HFFc6 (cell line): Measurements from ENCODE around the gene PLEKHO1. TPM values are rescaled to one million over a fixed set of nuclear protein-coding genes. Genes with fewer than 3 reads are reported as not detected.
"Not testable (repeated sequence)": the region's sequence is repeated elsewhere in the genome, so short reads cannot be mapped to it uniquely, and the experiment has no call there.

ENCODE experiments used
- DNase-seq: peaks from one replicate; pipeline ENCODE4 v3.0.0-alpha.2; 2018
- H3K27ac Mint-ChIP-seq: 2 replicates; pipeline ENCODE4 v1.8.0; 2020; ENCODE audit warnings: mild to moderate bottlenecking, mixed read lengths
- H3K27me3 Mint-ChIP-seq: 2 replicates; pipeline ENCODE4 v1.8.0; 2021; ENCODE audit warnings: mild to moderate bottlenecking, moderate library complexity, mixed read lengths; ENCODE audit not compliant: insufficient read depth
- H3K36me3 Mint-ChIP-seq: 2 replicates; pipeline ENCODE4 v1.8.0; 2021; ENCODE audit warnings: low read depth, mixed read lengths
- H3K4me1 Mint-ChIP-seq: 2 replicates; pipeline ENCODE4 v1.8.0; 2020; ENCODE audit warnings: low read depth, mixed read lengths
- H3K4me3 Mint-ChIP-seq: 2 replicates; pipeline ENCODE4 v1.8.0; 2020; ENCODE audit warnings: mild to moderate bottlenecking, moderate library complexity, mixed read lengths
- H3K9me3 Mint-ChIP-seq: 2 replicates; pipeline ENCODE4 v1.8.0; 2020; ENCODE audit warnings: mild to moderate bottlenecking, mixed read lengths
- CTCF ChIP-seq: fragments of 200-600 bp; sonication (generic); IDR thresholded peaks from 2 replicates; pipeline ENCODE4 v1.5.0; 2021; ENCODE audit warnings: antibody characterized with exemption, mild to moderate bottlenecking
- total RNA-seq, 6 experiments: library from RNA; stranded (reverse); fragmentation: NEBNext Ultra II Directional; extraction: Animal tissue kit (Norgen Biotek cat#: 25700); gene quantifications; 2 replicates in 1 of 6; 3 replicates in 5 of 6; pipeline ENCODE4 v1.2.3, GENCODE V29; 2021

The PLEKHO1 gene
- total RNA-seq, 6 experiments from 2014 or later: 30.9 to 36.7 (median 32.6) TPM

GRCh38 chr1:150141452-150141851, 8.3 kb upstream of the PLEKHO1 start:
- peak overlapping the region; percentile 67 for H3K27ac Mint-ChIP-seq
- H3K4me1 Mint-ChIP-seq: peaks cover 17% of the 10 kb centered on the region
- no peak for DNase-seq
- no peaks in the 10 kb centered on the region for H3K36me3 Mint-ChIP-seq
- H3K9me3 Mint-ChIP-seq: no peaks in the 10 kb centered on the region
- no peak overlapping the region for H3K4me3 Mint-ChIP-seq
- TF ChIP-seq CTCF: no peak
- H3K27me3 Mint-ChIP-seq: no peaks in the 10 kb centered on the region

DNA sequence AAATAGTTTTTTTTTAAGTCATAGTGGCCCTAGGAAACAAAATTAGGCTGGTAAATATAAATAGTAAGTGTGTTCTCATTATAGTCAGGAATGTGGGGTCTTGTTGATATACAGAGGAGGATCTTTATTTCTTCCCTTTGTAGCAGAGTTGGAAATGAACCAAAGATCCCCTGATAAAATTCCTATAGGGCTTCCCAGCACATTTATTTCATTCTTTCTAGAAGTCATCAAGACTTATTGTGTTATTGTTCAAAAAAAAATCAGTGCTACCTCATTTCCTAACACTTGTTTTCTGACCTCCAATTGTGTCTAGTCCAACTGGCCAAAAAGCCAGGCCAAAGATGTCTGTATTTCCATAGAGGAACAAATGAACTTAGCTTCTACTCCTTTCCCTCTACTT, 7.6 kb upstream of the PLEKHO1 start:
- H3K36me3 Mint-ChIP-seq: no peaks in the 10 kb centered on the region
- H3K27me3 Mint-ChIP-seq: no peaks in the 10 kb centered on the region
- no peak for TF ChIP-seq CTCF
- DNase-seq: no peak
- H3K9me3 Mint-ChIP-seq: no peaks in the 10 kb centered on the region
- H3K4me1 Mint-ChIP-seq: peaks cover 17% of the 10 kb centered on the region
- H3K27ac Mint-ChIP-seq: peak overlapping the region; percentile 67
- H3K4me3 Mint-ChIP-seq: peak overlapping the region; percentile 31; the same call in 1 of the 2 replicates

DNA sequence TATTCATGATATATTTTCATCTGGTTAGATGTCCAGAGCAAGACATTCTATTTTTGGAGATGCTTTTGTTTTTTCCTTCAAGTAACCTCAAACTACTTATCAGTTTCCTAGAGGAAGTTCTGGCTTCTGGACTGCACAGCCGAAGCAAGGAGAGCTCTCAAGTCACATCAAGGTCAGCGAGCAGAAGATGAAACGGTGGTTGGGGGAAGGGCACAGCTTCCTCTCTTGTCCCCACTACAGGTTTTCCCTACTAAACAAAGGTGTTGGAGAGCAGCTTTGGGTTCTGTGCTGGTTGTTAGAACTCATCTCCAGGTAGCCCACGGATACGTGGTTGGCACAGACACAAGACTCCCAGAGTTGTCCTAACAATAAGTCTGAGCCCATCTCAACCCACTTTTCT, 5.1 kb upstream of the PLEKHO1 start:
- Mint-ChIP-seq H3K4me3 (no peak overlapping the region), H3K9me3 (no peaks in the 10 kb centered on the region), H3K27me3 (no peaks in the 10 kb centered on the region), H3K4me1 (peaks cover 33% of the 10 kb centered on the region), H3K36me3 (no peaks in the 10 kb centered on the region), H3K27ac (no peak overlapping the region)
- DNase-seq: no peak
- no peak for TF ChIP-seq CTCF

DNA sequence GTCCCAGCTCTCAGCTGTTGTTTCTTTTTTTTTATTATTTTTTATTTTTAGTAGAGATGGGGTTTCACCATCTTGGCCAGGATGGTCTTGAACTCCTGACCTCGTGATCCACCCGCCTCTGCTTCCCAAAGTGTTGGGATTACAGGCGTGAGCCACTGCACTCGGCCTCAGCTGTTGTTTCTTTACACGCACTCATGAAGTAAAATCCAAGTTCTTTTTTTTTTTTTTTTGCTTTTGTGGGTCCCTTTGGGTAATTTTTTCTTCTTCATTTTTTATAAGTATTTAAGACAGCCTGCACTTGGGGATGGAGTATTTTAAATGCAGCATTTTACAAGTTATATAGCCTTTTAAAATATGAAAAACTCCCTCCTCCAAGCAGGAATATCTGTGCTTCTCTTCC, 3.7 kb upstream of the PLEKHO1 start:
- not testable (repeated sequence) for H3K4me3 Mint-ChIP-seq, H3K27me3 Mint-ChIP-seq, H3K27ac Mint-ChIP-seq, DNase-seq, H3K36me3 Mint-ChIP-seq, H3K9me3 Mint-ChIP-seq
- peaks cover 35% of the 10 kb centered on the region for H3K4me1 Mint-ChIP-seq

DNA sequence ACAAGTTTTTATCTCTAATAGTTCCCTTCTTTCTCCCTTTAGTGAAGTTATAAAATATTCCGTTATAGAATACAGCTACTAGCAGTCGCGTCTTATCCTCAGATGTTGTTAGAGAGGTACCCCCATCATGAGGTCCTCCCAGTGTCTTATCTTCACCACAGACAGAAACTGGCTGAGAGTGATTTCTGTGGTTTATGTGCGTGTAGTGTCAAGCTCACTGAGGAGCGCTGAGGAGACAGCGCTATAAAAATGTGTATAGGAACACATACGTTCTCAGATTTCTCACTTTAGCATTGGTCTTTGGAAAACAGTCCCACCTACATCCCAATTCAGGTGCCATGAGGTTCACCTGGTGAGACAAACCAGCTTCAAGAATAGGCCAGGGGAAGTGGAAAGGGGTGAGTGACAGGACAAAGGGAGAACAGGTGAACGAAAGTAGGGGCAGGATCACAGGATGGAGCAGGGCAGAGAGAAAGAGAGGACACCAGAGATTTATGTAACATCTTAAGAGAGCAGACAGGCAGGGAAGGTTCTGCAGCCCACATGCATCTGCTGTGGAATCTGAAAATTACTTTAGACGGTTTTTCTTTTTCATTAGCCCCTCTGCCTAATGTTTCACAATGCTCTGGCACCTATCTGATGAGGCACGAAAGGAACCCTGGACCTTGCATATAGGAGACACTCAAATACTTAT, 2.7 kb upstream of the PLEKHO1 start:
- no peak for TF ChIP-seq CTCF
- Mint-ChIP-seq H3K9me3 (no peaks in the 10 kb centered on the region), H3K27ac (no peak overlapping the region), H3K4me3 (no peak overlapping the region), H3K27me3 (no peaks in the 10 kb centered on the region), H3K4me1 (peaks cover 38% of the 10 kb centered on the region), H3K36me3 (peaks cover 11% of the 10 kb centered on the region; the same call in 1 of the 2 replicates)
- DNase-seq: no peak

DNA sequence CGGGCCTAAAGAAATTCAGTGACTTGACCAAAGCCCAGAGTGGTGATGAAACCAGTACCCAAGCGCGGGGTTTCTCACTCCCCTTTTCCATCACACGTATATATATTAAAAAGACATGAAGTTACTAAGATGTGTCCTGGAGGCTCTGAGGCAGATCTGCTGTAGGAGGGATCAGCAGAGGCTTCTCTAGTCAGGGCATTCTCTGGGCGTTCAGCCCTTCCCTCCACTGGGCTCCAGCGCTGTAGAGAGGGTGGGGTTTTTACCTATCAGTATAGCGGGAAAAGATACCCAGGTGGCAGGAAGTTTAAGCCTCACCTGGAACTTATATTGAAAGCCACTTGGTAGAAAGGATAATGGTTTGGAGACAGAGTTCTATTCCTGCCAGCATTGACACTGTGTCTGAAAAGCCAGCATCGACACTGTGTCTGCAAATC, 862 bp upstream of the PLEKHO1 start:
- Mint-ChIP-seq H3K4me3 (peak overlapping the region; percentile 91), H3K27ac (peak overlapping the region; percentile 88), H3K4me1 (peaks cover 46% of the 10 kb centered on the region), H3K27me3 (no peaks in the 10 kb centered on the region), H3K9me3 (no peaks in the 10 kb centered on the region), H3K36me3 (peaks cover 22% of the 10 kb centered on the region)
- no peak for DNase-seq
- no peak for TF ChIP-seq CTCF
